HepG2 (cell line): Measurements from ENCODE around the gene LCK. TPM values are rescaled to one million over a fixed set of nuclear protein-coding genes. Genes with fewer than 3 reads are reported as not detected.

Experiments
- CHD4 ChIP-seq: fragments of 200-600 bp; sonication (generic); IDR thresholded peaks from 2 replicates; pipeline ENCODE4 v1.7.0; 2017; ENCODE audit warnings: mild to moderate bottlenecking, low read length, borderline replicate concordance
- DNMT3B ChIP-seq: conservative IDR thresholded peaks from 2 replicates; pipeline ENCODE4 v1.6.1; 2016; ENCODE audit warnings: missing biosample characterization, control low read depth
- ISL2 ChIP-seq: sonication (generic); formaldehyde crosslinking; IDR thresholded peaks from 2 replicates; pipeline ENCODE4 v1.5.0; 2020; ENCODE audit warnings: missing genetic modification reagents
- KDM2A ChIP-seq: sonication (generic); formaldehyde crosslinking; IDR thresholded peaks from 2 replicates; pipeline ENCODE4 v1.4.0; 2020; ENCODE audit warnings: low read depth, missing genetic modification reagents, borderline replicate concordance
- KLF16 ChIP-seq, 2 experiments: sonication (generic) in 1 of 2; formaldehyde crosslinking in 1 of 2; IDR thresholded peaks; 2 replicates each; pipeline versions ENCODE4 v1.6.1 to v1.8.0; 2016 to 2023; ENCODE audit warnings: missing genetic modification reagents in 2 of 2, missing compliant biosample characterization in 1 of 2
- MEIS1 ChIP-seq: sonication (generic); formaldehyde crosslinking; IDR thresholded peaks from 2 replicates; pipeline ENCODE4 v1.9.0; 2021; ENCODE audit warnings: mild to moderate bottlenecking, missing genetic modification reagents, moderate library complexity, borderline replicate concordance
- MLLT10 ChIP-seq: sonication (generic); formaldehyde crosslinking; IDR thresholded peaks from 2 replicates; pipeline ENCODE4 v1.4.0; 2020; ENCODE audit warnings: missing genetic modification reagents
- SMAD1 ChIP-seq: sonication (generic); formaldehyde crosslinking; IDR thresholded peaks from 2 replicates; pipeline ENCODE4 v1.4.0; 2020; ENCODE audit warnings: missing genetic modification reagents, low read depth, mild to moderate bottlenecking, borderline replicate concordance
- SMC3 ChIP-seq: IDR thresholded peaks from 2 replicates; pipeline ENCODE4 v1.6.1; 2011; ENCODE audit warnings: low read length, improper control_type of control experiment
- ZIK1 ChIP-seq: sonication (generic); formaldehyde crosslinking; IDR thresholded peaks from 2 replicates; pipeline ENCODE4 v1.5.0; 2020; ENCODE audit warnings: mild to moderate bottlenecking, low read depth, missing genetic modification reagents, borderline replicate concordance
- ZNF577 ChIP-seq: sonication (generic); formaldehyde crosslinking; IDR thresholded peaks from 2 replicates; pipeline ENCODE4 v1.4.0; 2020; ENCODE audit warnings: mild to moderate bottlenecking, low read depth, missing genetic modification reagents, borderline replicate concordance
- ZNF768 ChIP-seq: sonication (generic); formaldehyde crosslinking; IDR thresholded peaks from 2 replicates; pipeline ENCODE4 v1.4.0; 2020; ENCODE audit warnings: missing genetic modification reagents
- ZNF792 ChIP-seq: IDR thresholded peaks from 2 replicates; pipeline ENCODE4 v1.6.1; 2016
- polyA plus RNA-seq, 8 experiments: library from polyadenylated mRNA; depleted of rRNA in 3 of 8; stranded (reverse) in 7 of 8; unstranded in 1 of 8; fragments of >200 nt; fragmentation: Illumina TruSeq in 4 of 8; extraction: Trizol in 4 of 8; gene quantifications; 2 replicates each; pipeline versions ENCODE4 v1.2.1 to v1.2.3, GENCODE V29; 2011 to 2016; ENCODE audit warnings: low read depth in 4 of 8, missing spikeins in 1 of 8, mixed read lengths in 1 of 8; ENCODE audit not compliant: insufficient read depth in 1 of 8
- total RNA-seq, 5 experiments: library from RNA; depleted of rRNA; stranded (reverse); fragments of >200 nt; fragmentation: Illumina TruSeq; extraction: Trizol; gene quantifications; 2 replicates each; pipeline ENCODE4 v1.2.3, GENCODE V29; 2016; ENCODE audit warnings: low read depth in 1 of 5
- TF ChIP-seq, protein P1 (sequence below): sonication (generic); formaldehyde crosslinking; IDR thresholded peaks from 2 replicates; pipeline ENCODE4 v1.8.0; 2022; ENCODE audit warnings: mild to moderate bottlenecking, missing genetic modification reagents
- TF ChIP-seq, protein P2 (sequence below): sonication (generic); formaldehyde crosslinking; IDR thresholded peaks from 2 replicates; pipeline ENCODE4 v1.8.0; 2022; ENCODE audit warnings: missing genetic modification reagents, low read depth, mild to moderate bottlenecking, borderline replicate concordance
- TF ChIP-seq, protein P3 (sequence below): sonication (generic); formaldehyde crosslinking; IDR thresholded peaks from 2 replicates; pipeline ENCODE4 v1.4.0; 2020; ENCODE audit warnings: missing genetic modification reagents
- TF ChIP-seq, protein P4 (sequence below): sonication (generic); formaldehyde crosslinking; IDR thresholded peaks from 2 replicates; pipeline ENCODE4 v1.8.0; 2022; ENCODE audit warnings: mild to moderate bottlenecking, missing genetic modification reagents, moderate library complexity
- TF ChIP-seq, protein P5 (sequence below): sonication (generic); formaldehyde crosslinking; conservative IDR thresholded peaks from 2 replicates; pipeline ENCODE4 v1.4.0; 2020; ENCODE audit warnings: missing genetic modification reagents
- TF ChIP-seq, protein P6 (sequence below): sonication (generic); formaldehyde crosslinking; IDR thresholded peaks from 2 replicates; pipeline ENCODE4 v1.8.0; 2022; ENCODE audit warnings: low read depth, missing genetic modification reagents

LCK gene
- total and polyA plus RNA-seq, 2 of the 13 experiments (the other 11 are each of a cell fraction or from before 2014, with no cell fraction given): 0.93 to 1.8 TPM

GRCh38 chr1:32291708-32292538, 40.9 kb downstream of the LCK start, which contains the start of gene HDAC1 (continued):
- TF ChIP-seq, protein P1, sequence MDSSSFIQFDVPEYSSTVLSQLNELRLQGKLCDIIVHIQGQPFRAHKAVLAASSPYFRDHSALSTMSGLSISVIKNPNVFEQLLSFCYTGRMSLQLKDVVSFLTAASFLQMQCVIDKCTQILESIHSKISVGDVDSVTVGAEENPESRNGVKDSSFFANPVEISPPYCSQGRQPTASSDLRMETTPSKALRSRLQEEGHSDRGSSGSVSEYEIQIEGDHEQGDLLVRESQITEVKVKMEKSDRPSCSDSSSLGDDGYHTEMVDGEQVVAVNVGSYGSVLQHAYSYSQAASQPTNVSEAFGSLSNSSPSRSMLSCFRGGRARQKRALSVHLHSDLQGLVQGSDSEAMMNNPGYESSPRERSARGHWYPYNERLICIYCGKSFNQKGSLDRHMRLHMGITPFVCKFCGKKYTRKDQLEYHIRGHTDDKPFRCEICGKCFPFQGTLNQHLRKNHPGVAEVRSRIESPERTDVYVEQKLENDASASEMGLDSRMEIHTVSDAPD (CRISPR knock-in tag): no peak
- peak; percentile 59 for TF ChIP-seq ZNF792 (CRISPR knock-in tag)
- TF ChIP-seq, protein P2, sequence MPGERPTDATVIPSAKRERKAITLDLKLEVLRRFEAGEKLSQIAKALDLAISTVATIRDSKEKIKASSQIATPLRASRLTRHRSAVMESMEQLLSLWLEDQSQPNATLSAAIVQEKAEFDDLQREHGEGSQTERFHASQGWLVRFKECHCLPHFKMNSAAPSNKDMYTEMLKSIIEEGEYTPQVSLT (CRISPR knock-in tag): no peak
- TF ChIP-seq DNMT3B: no peak
- no peak for TF ChIP-seq SMAD1 (CRISPR knock-in tag)
- TF ChIP-seq ZIK1 (CRISPR knock-in tag): 0 out of 2 replicates have a peak, but pooled peaks have one; percentile 44
- TF ChIP-seq, protein P3, sequence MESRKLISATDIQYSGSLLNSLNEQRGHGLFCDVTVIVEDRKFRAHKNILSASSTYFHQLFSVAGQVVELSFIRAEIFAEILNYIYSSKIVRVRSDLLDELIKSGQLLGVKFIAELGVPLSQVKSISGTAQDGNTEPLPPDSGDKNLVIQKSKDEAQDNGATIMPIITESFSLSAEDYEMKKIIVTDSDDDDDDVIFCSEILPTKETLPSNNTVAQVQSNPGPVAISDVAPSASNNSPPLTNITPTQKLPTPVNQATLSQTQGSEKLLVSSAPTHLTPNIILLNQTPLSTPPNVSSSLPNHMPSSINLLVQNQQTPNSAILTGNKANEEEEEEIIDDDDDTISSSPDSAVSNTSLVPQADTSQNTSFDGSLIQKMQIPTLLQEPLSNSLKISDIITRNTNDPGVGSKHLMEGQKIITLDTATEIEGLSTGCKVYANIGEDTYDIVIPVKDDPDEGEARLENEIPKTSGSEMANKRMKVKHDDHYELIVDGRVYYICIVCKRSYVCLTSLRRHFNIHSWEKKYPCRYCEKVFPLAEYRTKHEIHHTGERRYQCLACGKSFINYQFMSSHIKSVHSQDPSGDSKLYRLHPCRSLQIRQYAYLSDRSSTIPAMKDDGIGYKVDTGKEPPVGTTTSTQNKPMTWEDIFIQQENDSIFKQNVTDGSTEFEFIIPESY: peak; percentile 53; the same call in 1 of the 2 replicates
- TF ChIP-seq ZNF577: no peak
- 0 out of 2 replicates have a peak, but pooled peaks have one; percentile 13 for TF ChIP-seq ISL2 (CRISPR knock-in tag)
- no peak for TF ChIP-seq KLF16 (CRISPR knock-in tag; IDR thresholded peaks at IDR 0.05)
- TF ChIP-seq, protein P4, sequence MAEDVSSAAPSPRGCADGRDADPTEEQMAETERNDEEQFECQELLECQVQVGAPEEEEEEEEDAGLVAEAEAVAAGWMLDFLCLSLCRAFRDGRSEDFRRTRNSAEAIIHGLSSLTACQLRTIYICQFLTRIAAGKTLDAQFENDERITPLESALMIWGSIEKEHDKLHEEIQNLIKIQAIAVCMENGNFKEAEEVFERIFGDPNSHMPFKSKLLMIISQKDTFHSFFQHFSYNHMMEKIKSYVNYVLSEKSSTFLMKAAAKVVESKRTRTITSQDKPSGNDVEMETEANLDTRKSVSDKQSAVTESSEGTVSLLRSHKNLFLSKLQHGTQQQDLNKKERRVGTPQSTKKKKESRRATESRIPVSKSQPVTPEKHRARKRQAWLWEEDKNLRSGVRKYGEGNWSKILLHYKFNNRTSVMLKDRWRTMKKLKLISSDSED (CRISPR knock-in tag): no peak
- no peak for TF ChIP-seq MEIS1 (CRISPR knock-in tag)
- peak; percentile 82; the same call in 1 of the 2 replicates for TF ChIP-seq ZNF768 (CRISPR knock-in tag)
- no peak for TF ChIP-seq MLLT10 (CRISPR knock-in tag)
- TF ChIP-seq SMC3: no peak
- TF ChIP-seq KDM2A (CRISPR knock-in tag): peak; percentile 73; the same call in 1 of the 2 replicates
- TF ChIP-seq, protein P5, sequence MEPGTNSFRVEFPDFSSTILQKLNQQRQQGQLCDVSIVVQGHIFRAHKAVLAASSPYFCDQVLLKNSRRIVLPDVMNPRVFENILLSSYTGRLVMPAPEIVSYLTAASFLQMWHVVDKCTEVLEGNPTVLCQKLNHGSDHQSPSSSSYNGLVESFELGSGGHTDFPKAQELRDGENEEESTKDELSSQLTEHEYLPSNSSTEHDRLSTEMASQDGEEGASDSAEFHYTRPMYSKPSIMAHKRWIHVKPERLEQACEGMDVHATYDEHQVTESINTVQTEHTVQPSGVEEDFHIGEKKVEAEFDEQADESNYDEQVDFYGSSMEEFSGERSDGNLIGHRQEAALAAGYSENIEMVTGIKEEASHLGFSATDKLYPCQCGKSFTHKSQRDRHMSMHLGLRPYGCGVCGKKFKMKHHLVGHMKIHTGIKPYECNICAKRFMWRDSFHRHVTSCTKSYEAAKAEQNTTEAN (CRISPR knock-in tag): no peak; the same call in 1 of the 2 replicates
- TF ChIP-seq CHD4: no peak; the same call in 1 of the 2 replicates
- TF ChIP-seq, protein P6, sequence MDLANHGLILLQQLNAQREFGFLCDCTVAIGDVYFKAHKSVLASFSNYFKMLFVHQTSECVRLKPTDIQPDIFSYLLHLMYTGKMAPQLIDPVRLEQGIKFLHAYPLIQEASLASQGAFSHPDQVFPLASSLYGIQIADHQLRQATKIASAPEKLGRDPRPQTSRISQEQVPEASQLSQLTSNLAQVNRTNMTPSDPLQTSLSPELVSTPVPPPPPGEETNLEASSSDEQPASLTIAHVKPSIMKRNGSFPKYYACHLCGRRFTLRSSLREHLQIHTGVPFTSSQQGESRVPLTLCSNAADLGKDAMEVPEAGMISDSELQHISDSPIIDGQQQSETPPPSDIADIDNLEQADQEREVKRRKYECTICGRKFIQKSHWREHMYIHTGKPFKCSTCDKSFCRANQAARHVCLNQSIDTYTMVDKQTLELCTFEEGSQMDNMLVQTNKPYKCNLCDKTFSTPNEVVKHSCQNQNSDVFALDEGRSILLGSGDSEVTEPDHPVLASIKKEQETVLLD (CRISPR knock-in tag): peak; percentile 55; the same call in 1 of the 2 replicates
